GM21360 (cell line): ENCODE measurements around the gene GBX1.

Experiments
- ATAC-seq: cut with Tn5 transposase; IDR thresholded peaks from one replicate; pipeline ENCODE4 v1.9.1; 2021; ENCODE audit warnings: mild to moderate bottlenecking, moderate library complexity; ENCODE audit not compliant: unreplicated experiment

GBX1 gene

DNA sequence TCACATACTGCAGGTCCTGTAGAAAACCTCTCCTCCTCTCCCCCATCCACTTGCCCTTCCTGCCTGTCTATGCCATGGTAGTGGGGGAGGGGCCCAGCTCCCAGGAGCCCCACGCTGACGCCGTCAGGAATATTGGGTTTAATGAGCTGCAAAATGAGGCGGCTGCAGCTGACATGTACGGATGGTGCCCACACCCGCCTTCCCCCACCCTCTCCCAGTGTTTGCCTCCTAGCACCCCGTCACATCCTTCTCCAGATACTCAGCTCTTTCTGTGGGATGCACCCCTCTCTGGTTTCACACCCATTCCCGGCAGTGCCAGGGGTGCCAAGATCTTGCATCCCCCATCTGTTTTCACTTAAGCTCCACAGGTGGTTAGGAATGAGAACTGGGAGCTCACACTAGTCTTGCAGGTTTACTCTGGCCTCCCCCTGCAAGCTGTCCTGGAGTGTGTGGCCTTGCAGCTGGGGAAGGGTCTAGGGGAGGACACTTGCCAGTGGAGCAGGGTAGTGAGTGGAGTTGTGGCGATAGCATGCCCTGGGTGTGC, 26.1 kb downstream of the GBX1 start:
- ATAC-seq, result no peak

DNA sequence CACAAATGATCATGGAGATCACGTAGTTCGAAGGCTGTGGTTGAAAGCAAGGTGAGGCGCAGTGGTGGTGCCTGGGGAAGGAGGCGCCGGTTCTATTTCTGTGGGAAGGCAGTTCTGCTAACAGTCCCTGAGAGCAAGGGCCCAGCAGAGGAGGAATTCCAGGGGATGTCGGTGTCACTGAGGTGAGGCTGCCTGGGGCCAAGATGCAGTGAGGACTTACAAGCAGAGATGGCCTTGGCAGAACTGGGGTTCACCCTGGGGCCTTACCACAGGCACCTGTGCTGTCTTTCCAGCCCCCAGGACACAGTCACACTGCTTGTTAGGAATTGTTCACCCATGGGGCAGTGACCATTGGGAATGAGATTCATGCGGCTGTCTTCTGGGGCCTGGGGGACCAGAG, 26.7 kb downstream of the GBX1 start:
- ATAC-seq, result no peak

DNA sequence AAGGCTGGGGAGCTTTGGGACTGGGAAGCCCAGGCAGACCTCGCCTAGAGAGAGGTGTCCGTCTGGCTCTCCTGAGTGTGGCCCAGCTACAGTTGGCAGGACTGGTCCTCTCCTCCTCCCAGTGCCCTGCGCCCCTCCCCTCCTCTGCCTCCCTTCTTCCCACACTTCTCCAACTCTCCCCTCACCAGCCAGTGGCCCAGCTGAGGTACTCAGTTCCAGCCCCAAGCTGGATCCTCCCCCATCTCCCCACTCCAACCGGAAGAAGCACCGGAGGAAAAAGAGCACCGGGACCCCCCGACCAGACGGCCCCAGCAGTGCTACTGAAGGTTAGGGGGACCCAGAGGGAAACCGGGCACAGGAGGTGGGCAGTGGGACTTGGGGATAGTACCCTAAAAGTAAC, 27.7 kb downstream of the GBX1 start:
- ATAC-seq, result no peak

DNA sequence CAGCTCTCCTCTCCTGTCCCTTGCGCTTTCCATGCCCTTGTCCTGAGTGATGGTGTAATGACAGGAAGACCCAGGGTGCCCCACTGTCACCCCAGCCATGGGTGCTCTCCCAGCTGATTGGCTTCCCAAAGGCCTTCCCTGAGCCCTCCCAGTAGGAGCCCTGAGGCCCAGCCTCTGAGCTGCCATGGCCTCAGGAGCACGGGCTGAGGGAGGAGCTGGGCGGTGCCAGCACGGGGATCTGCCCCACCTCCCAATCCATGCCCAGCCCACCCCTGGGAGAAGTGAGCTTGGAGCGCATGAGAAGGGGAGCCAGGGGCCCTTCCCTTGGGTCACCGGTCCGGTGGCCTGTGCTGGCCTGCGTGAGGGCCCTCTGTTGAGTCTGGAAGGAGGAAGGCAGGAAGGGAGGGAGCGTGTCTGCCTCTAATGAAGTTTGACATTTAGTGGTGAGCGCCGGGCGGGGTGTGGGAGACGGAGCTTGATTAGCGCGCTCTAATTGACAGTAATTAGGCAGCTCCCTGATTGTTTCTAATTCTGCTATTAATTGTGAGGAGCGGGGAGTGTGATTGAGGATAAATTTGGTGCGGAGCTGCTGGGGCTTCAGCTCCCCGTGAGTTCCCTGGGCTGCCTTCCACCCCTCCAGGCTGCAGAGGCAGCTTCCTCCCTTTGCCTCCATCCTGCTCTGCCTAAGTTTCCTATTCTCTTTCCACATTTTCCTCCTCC, 28.3 kb downstream of the GBX1 start:
- no peak for ATAC-seq

DNA sequence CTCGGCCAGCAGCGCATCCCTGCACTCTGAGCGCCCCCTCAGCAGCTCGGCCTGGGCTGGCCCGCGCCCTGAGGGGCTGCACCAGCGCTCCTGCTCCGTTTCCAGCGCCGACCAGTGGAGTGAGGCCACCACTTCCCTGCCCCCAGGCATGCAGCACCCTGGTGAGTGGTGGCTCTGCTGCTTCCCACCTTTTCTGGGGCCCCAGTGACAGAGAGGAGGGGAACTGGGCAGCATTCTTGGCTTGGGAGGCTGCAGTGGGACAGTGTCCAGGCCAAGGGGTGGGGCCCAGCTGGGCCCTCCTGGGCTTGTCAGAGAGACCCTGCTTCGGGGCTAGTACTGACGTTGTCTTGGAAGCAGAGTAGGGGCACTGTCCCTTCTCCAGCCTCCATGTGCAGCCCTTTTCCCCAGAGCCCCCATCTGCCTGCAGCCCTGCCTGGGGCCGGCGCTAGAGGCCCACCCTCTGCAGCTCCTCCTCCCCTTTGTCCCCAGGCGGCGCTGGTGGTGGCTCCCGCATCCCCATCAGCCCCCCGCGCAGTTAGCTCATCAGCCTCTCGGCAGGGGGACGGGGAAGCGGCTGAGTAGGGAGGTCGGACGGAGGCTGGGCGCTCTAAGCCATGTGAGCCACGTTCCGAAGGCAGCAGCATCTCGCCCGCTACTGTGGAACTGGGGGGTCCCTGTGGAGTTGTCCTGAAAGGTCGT, 29.2 kb downstream of the GBX1 start:
- no peak for ATAC-seq

DNA sequence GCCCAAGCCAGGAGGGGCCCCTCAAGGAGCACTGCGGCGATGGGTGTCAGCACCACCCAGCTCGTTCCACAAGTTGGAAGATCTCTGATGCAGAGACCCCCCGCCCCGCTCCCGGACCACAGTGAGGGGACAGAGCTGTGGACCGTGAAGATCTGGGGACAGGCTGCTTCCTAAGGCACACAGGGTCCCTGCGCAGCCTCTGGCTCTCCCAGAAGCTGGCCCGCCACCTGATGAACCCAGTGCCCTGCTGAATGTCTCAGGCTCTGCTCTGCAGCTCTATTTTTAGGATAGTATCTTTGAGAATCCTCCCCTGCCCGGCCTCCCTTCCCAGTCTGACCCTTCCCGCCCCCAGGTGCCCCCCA, 29.7 kb downstream of the GBX1 start:
- no peak for ATAC-seq

DNA sequence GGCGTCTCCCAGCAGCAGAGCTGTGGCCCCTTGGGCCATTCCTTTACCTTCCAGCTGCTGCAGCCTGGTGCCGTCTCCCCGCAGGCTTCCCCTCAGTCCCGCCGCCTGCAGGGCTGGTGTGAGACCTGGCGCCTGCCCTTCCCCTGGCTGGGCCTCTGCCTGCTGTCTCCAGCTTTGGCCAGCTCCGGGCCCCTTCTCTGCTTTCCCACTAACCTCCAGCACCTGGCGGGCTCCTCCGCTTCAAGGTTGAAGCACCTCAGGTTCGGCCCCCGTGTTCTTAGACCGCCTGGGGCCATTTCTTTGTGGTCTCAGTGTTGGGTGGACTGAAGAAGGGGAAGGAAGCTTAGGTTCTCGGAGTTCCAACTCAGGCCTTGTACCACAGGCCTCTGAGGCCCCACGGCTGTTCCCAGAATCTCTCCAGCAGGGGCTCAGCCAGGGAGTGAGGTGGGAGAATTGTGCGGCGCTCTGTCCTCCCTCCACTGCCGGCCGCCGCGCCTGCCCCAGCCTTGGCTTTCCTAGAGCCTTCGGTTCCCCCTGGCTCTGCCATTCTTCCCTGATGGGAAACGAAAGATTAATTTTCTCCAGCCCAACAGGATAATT, 30.3 kb downstream of the GBX1 start:
- no peak for ATAC-seq

DNA sequence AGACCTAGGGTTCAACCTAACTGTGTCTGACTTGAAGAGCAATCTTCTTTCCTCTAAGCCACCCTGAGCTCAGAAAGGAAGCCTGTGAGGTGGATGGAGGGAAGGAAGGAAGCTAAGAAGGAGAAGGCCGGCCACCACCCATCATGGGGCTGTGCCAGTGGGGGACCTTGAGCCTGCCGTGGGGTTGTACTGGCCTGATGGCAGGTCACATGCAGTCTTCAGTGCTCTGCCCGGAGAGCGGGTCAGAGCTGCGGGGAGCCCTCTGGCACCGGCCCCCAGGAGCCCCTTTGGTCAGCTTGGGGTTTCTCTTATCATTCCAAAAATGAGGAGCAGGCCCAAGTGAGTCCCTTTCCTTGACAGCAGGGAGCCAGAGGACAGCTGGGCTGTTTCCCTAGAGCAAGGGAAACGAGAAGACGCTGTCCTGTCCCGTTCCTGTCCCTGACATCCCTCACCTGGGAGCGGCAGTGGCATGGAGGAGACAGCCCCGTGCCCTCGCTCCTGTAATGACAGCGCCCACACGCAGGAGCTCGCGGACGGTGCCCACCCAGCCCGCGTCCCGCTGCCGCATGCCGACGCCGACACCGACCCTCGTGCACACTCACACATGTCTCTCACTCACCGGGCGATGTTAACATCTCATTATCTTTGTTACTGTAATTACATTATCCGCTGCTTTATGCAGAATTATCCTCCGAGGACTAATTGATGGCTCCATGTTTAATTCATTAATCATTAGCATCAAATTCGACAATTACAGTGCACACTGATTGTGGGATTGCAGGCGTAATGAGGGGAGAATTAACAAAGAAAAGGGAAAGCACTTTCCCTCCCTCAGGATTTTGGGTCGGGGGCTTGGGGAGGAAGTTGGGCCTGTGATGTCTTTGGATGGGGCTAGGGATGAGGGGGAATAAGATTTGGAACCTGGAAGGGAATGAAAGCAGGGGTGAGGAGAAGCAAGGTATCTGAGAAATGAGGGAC, 31.3 kb downstream of the GBX1 start:
- no peak for ATAC-seq

DNA sequence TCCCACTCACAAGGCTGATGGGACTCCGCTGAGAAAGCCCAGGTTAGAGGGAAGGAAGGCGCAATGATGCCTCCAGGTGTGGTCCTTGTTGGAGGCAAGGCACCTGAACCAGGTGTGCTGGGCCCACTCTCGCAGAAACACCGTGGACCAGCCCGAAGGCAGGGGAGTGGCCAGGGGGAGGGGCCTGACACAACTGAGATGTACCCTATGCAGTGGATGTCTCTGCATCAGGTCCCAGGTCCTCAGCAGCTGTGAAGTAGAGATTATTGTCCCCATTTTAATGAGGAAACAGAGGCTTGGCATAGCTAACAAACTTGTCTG, 32.0 kb downstream of the GBX1 start:
- ATAC-seq, result no peak

DNA sequence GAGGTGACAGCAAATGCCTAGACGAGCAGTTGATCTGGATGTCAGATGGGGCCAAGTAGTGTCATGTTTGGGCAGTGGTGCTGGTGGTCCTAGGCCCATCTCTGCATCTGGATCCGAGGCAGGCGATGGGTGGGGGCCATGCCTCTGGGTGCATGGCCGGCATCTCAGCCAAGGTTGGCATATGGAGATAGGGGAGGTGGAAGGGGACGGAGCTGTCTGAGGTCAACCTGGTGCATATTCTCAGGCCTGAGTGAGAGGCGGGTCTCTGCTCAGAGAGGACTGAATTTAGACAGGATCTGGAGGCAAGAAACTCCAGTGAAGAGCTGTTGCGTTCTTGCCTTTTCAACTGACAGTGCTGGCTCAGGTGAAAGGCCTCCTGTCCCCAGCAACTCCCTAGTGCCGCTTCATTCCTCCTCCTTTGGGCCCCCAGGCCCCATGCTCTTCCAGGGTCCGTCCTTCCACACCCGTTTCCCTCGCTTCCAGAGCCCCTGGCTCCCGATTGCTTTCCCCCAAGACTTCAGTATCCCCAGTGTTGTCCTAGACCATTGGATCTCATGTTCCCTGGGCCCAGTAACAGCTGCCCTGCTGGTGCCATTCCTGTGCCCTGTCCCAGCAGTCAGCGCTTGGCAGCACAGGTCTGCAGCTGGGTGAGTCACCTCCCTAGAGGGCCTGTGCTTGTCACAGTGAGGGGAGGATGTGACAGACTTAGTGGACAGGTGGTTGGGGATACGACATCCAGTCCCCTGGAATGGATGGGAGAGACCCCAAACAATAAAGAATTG, 32.6 kb downstream of the GBX1 start:
- no peak for ATAC-seq

DNA sequence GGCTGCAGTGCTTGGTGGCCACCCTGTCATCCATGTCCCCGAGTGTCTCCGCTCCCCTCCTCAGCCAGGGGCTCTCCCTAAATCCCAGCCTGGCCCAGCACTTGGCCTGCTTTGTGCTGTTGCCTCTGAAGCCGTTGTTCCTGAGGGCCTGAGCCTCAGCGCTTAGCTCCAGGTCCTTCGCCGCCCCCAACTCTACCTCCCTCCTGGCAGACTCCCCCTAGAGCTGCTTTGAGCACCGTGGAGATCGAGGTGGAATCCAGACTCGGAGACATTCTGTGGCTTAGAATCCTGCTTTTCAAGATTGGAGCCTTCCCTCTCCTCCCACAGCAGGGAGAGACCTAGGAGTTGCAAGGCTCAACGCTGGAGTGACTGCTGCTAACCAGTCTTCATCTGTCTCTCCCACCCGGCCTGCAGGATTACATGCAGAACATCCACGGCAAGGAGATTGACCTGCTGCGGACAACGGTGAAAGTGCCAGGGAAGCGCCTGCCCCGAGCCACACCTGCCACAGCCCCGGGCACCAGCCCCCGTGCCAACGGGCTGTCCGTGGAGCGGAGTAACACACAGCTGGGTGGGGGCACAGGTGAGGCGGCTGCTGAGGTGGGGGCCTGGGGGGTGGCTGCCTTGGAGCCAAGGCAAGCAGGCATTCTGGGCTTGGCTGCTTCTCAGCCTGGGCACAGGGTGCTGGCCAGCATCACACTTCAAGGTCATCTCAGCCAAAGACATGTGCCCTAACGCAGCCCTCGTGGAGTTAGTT, 33.3 kb downstream of the GBX1 start:
- ATAC-seq, result no peak

DNA sequence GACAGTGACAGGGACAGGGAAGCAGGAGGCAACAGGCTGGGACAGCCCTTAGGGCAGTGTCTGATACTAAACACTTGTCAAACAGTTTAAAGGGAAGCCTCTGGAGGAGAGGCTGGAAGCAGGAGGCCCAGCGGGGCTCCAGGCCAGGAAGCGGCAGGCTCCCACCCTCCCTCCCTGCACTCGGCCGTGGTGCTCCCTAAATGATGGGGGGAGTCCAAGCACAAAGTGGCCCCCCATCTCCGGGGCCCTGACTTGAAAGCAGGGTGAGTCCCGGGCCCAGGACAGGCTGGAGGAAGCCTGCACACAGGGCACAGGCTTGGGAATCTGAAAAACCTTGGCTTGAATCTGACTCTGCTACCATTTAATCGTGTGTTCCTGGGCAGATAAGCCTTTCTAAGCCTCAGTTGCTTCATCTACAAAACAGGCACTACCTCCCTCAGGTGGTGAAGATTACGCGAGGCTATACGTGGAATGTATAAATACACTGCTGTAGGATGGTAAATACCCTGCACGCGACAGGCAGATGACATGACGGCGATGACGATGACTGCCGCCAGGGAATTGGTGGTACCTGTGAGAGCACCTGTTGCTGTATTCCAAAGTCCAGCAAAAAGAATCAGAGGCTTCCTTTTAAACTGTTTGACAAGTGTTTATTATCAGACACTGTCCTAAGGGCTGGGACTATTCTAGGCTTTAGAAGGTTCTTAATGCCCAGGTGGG, 34.1 kb downstream of the GBX1 start:
- no peak for ATAC-seq

DNA sequence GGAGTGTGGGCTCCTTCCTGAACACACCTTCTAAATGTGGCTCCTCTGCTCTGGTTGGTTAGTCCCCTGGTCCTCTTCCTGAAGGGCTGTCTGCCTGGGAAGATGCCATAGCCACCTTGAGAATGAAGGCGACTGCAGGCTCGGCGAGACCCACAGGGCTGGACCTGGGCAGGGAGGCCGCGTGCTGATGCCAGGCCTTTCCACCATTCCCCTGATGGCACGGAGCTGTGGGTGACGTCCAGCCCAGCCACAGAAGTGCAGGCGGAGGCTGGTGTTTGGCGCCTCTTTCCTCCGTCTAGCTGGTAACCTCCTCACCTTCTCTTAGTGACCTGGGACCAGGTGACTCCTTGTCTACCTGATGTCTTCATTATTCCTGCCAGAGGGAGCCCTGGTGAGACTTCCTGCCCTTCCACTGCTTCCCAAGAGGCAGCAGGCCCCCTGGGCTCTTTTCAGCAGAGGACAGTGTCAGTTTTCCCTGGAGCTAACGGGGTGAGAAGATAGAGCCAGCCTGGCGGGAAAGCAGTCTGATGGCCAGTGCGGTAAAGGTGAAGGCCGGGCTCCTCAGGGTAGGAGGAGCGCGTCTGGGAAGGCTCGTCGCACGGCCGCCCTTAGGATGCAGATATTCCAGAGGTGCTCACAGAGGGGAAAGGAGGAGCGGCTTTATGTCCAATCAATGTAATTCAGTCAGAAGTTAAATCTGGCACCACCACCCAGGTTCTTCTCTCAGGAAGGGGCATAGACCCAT, 34.9 kb downstream of the GBX1 start:
- ATAC-seq, result no peak

DNA sequence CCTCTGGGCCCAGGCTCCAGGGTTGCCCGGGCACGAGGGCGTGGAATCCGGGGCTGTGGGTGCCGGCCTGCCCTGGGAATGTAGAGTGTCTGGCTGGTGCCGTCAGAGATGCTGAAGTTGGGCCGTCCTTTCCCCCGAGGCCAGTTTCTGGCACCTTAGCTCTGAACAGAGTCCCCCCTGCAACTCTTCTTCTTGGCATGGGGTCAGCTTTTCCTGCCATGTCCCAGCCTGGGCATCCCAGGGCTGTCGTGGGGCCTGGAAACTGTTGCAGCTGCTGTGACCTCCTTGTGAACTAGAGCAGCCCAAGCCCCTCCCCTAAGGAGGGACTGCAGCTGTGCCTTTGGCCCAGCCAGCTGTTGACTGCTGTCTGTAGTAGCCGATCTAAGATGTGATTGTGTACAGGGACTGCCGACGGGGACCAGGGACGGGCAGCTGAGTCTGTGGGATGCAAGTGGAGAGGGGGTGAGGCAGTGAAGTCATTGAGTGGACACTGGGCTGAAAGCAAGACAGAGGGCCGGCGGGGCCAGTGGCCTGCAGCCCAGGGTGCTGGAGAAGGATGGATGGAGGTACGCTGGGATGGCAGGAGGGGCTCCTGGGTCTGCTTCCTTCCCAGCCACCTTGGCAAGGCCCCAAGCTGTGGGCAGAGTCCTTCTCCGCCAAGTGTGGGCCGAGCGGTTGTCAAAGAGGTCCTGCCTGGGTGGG, 35.8 kb downstream of the GBX1 start:
- ATAC-seq, result no peak

DNA sequence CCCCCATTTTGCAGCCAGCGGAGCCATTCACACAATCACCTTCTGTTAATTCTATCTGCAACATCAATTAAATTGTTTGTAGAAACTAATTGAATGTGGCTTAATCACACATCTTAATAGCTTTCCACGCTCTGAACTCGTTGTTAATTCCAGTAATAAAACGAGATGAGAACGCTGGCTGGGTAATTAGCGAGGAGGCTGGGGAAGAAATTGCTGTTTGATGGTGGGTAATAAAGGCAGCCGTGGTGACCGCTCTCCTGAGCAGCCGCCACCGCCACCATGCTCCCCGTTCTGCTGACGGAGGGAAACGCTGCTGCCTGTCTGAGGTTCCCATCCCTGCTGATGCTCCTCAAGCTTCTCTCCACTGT, 36.3 kb downstream of the GBX1 start:
- no peak for ATAC-seq

DNA sequence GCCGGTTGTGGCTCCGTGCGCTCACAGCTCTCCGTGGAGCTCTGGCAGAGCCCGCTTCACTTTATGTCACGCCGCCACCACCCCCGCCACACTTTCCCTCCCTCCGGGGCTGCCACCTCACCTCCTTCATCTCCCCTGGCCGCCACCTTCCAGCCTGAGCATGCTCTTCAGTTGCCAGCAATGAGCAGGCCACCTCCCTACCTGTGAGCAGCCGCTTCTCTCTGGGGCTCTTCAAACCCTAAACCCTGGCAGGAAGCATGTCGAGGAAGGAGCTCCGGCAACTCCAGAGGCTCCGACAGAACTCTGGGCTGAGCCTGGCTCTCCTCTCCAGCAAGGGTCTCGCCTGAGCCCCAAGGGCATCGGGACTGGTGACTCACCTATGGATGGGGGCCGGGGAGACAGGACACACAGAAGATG, 36.7 kb downstream of the GBX1 start:
- ATAC-seq, result no peak

DNA sequence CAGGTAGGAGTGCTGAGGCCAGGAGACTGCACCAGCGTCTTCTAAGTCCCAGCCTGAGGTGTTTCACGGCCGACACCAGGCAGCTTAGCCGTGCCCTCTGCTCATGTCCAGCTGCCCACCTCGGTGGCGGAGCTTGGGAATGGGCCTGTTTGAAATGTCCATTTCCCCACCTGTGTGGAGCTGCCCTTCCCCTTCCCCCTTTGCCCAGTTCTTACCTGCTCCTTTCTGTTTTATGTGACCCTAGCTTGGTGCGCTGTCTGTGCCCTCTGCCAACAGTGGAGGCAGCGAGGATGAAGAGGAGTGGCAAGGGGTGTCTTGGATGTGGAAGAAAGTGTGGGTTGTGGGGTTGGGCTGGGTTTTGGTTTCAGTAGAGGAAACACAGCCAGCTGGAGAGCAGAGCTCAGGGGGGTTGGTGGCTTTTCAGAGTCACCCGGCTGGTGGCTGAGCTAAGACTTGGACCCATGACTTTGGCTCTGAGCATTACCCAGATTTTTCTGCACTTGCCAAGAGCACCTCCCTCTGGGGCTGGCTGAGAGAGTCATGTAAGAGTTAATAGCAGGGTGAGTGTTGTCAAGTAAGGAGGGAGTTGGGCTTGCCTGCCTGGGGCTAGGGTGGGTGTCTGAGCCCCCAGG, 37.4 kb downstream of the GBX1 start:
- no peak for ATAC-seq
